B cell (primary cell): Measurements from ENCODE around the gene PLPPR1. TPM values are rescaled to one million over a fixed set of nuclear protein-coding genes. Genes with fewer than 3 reads are reported as not detected.

ENCODE experiments used
- ATAC-seq: fragments of 200-7000 bp; cut with Tn5 transposase; one replicate; pipeline ENCODE4 v1.10.0; 2021; ENCODE audit warnings: low read depth, mild to moderate bottlenecking, moderate number of reproducible peaks, moderate library complexity
- CTCF ChIA-PET: fragments of 350-600 bp; sonication (Branson Sonifier 250); formaldehyde crosslinking; loops from one replicate; lab custom pipeline; 2021; ENCODE audit warnings: antibody characterized with exemption, inconsistent platforms; lab: Charles Lee
- POLR2A ChIA-PET: fragments of 350-600 bp; sonication (Branson Sonifier 250); formaldehyde crosslinking; loops from one replicate; lab custom pipeline; 2021; ENCODE audit warnings: antibody characterized with exemption; lab: Charles Lee
- DNase-seq: peaks from one replicate; pipeline ENCODE4 v3.0.0; 2013
- H2AFZ ChIP-seq: 2 replicates; pipeline ENCODE4 v1.6.1; 2012; ENCODE audit warnings: mild to moderate bottlenecking, low read depth, low read length; ENCODE audit not compliant: insufficient read depth, poor library complexity, severe bottlenecking
- H3K27ac ChIP-seq, 2 donors: 1 replicate in 1 of 2; 2 replicates in 1 of 2; pipeline ENCODE4 v1.5.1; 2012 to 2013; ENCODE audit warnings: low read length in 2 of 2, mild to moderate bottlenecking in 2 of 2, moderate library complexity in 1 of 2
- H3K27me3 ChIP-seq, 4 experiments: fragments of 200-600 bp in 1 of 4; sonication (generic) in 1 of 4; replicated peaks in 1 of 4; 1 replicate in 2 of 4; 2 replicates in 2 of 4; pipeline versions ENCODE4 v1.6.1 to v1.7.0; 2013 to 2016; ENCODE audit warnings: low read length in 3 of 4, mild to moderate bottlenecking in 2 of 4, mixed read lengths in 1 of 4, moderate library complexity in 1 of 4; ENCODE audit not compliant: insufficient read depth in 4 of 4, control insufficient read depth in 3 of 4; ENCODE audit errors: control extremely low read depth in 1 of 4
- H3K36me3 ChIP-seq, 2 experiments: replicated peaks in 1 of 2; 1 replicate in 1 of 2; 2 replicates in 1 of 2; pipeline versions ENCODE4 v1.6.1 to v1.7.1; 2013; ENCODE audit warnings: low read length in 1 of 2; ENCODE audit not compliant: insufficient read depth in 2 of 2, control insufficient read depth in 1 of 2; ENCODE audit errors: control extremely low read depth in 1 of 2, extremely low read depth in 1 of 2
- H3K4me1 ChIP-seq, 2 donors: fragments of 200-600 bp in 1 of 2; sonication (generic) in 1 of 2; 1 replicate in 1 of 2; 2 replicates in 1 of 2; pipeline versions ENCODE4 v1.5.1 to v1.6.1; 2013 to 2017; ENCODE audit warnings: low read length in 2 of 2; ENCODE audit not compliant: control insufficient read depth in 2 of 2, insufficient read depth in 2 of 2
- H3K4me2 ChIP-seq: replicated peaks from 2 replicates; pipeline ENCODE3; 2012; ENCODE audit warnings: mild to moderate bottlenecking, low read depth, low read length; ENCODE audit not compliant: poor library complexity, severe bottlenecking
- H3K4me3 ChIP-seq, 5 experiments: fragments of 200-600 bp in 1 of 5; sonication (generic) in 1 of 5; 1 replicate in 3 of 5; 2 replicates in 2 of 5; pipeline versions ENCODE4 v1.5.1 to v1.7.0; 2011 to 2016; ENCODE audit warnings: low read length in 4 of 5, mild to moderate bottlenecking in 4 of 5, low read depth in 2 of 5, control low read depth in 1 of 5, moderate library complexity in 1 of 5; ENCODE audit not compliant: insufficient read depth in 1 of 5; ENCODE audit errors: control extremely low read depth in 1 of 5, extremely low read depth in 1 of 5
- H3K79me2 ChIP-seq: fragments of 200-600 bp; sonication (generic); one replicate; pipeline ENCODE4 v1.6.0; 2016; ENCODE audit warnings: low read length; ENCODE audit not compliant: control insufficient read depth, insufficient read depth
- H3K9ac ChIP-seq: fragments of 200-600 bp; sonication (generic); 2 replicates; pipeline ENCODE4 v1.6.1; 2017; ENCODE audit warnings: mild to moderate bottlenecking, low read length, moderate library complexity
- H3K9me3 ChIP-seq, 3 donors: one replicate each; pipeline versions ENCODE4 v1.6.1 to v1.7.1; 2013; ENCODE audit warnings: low read length in 2 of 3; ENCODE audit not compliant: control insufficient read depth in 2 of 3, insufficient read depth in 1 of 3; ENCODE audit errors: control extremely low read depth in 1 of 3
- H4K20me1 ChIP-seq: 2 replicates; pipeline ENCODE4 v1.6.0; 2012; ENCODE audit warnings: mild to moderate bottlenecking, low read length; ENCODE audit not compliant: insufficient read depth, control insufficient read depth, poor library complexity, severe bottlenecking
- H3K27ac Mint-ChIP-seq: one replicate; pipeline ENCODE4 v1.8.0; 2021; ENCODE audit warnings: mixed read lengths
- H3K27me3 Mint-ChIP-seq: one replicate; pipeline ENCODE4 v1.8.0; 2021; ENCODE audit warnings: mixed read lengths
- H3K4me1 Mint-ChIP-seq: one replicate; pipeline ENCODE4 v1.8.0; 2021; ENCODE audit warnings: mixed read lengths
- H3K4me3 Mint-ChIP-seq: one replicate; pipeline ENCODE4 v1.8.0; 2021; ENCODE audit warnings: mixed read lengths
- H3K9me3 Mint-ChIP-seq: one replicate; pipeline ENCODE4 v1.8.0; 2022; ENCODE audit warnings: mixed read lengths; ENCODE audit not compliant: insufficient read depth
- EZH2 ChIP-seq: IDR thresholded peaks from 2 replicates; pipeline ENCODE4 v1.6.1; 2012; ENCODE audit warnings: borderline replicate concordance, low read depth, mild to moderate bottlenecking, moderate library complexity, low read length; ENCODE audit not compliant: insufficient read depth, poor library complexity, severe bottlenecking
- WGBS: methylation state at CpG from one replicate; pipeline ENCODE4 v1.1.5; 2013; ENCODE audit warnings: missing lambda C conversion rate; ENCODE audit not compliant: insufficient coverage; 5-methylcytosine and 5-hydroxymethylcytosine counted together
- intact Hi-C: fragments of 100-400 bp; cut with micrococcal nuclease; formaldehyde crosslinking; loops from one replicate; pipeline ENCODE4 v1.10.0; 2022
- polyA plus RNA-seq: library from polyadenylated mRNA; depleted of rRNA; stranded (reverse); fragments of >200 nt; gene quantifications from 2 replicates; pipeline ENCODE4 v1.2.3, GENCODE V29; 2012
- total RNA-seq, 2 donors: library from RNA; stranded (reverse); fragments of 120-200 nt in 1 of 2; gene quantifications; 1 replicate in 1 of 2; 2 replicates in 1 of 2; pipeline versions ENCODE4 v1.2.3 to v1.2.4, GENCODE V29; 2013 to 2022
- TF ChIP-seq, protein P1 (sequence below): fragments of 200-600 bp; IDR thresholded peaks from one replicate; pipeline ENCODE4 v1.8.0; 2022; ENCODE audit warnings: antibody characterized with exemption, mild to moderate bottlenecking

PLPPR1 gene
- total and polyA plus RNA-seq, 2 donors (not counting 1 experiment from before 2014, with no cell fraction given) = not detected

- POLR2A ChIA-PET = no interaction called here
- H3K36me3 ChIP-seq = no peaks in the 10 kb centered on the region
- peaks cover 2% of the 10 kb centered on the region for H3K9me3 Mint-ChIP-seq
- H3K27ac ChIP-seq = no peak overlapping the region
- no peak overlapping the region for H3K27ac Mint-ChIP-seq
- no peaks in the 10 kb centered on the region for H3K9me3 ChIP-seq
- no peaks in the 10 kb centered on the region for H3K27me3 ChIP-seq
- no peaks in the 10 kb centered on the region for H4K20me1 ChIP-seq
- no peaks in the 10 kb centered on the region for H3K27me3 Mint-ChIP-seq
- no peaks in the 10 kb centered on the region for H3K4me1 ChIP-seq
- no peak overlapping the region for H3K4me3 Mint-ChIP-seq
- no peak overlapping the region for H3K9ac ChIP-seq
- no peak for DNase-seq
- no peak overlapping the region for H3K4me2 ChIP-seq
- no peak for TF ChIP-seq EZH2
- TF ChIP-seq, protein P1, sequence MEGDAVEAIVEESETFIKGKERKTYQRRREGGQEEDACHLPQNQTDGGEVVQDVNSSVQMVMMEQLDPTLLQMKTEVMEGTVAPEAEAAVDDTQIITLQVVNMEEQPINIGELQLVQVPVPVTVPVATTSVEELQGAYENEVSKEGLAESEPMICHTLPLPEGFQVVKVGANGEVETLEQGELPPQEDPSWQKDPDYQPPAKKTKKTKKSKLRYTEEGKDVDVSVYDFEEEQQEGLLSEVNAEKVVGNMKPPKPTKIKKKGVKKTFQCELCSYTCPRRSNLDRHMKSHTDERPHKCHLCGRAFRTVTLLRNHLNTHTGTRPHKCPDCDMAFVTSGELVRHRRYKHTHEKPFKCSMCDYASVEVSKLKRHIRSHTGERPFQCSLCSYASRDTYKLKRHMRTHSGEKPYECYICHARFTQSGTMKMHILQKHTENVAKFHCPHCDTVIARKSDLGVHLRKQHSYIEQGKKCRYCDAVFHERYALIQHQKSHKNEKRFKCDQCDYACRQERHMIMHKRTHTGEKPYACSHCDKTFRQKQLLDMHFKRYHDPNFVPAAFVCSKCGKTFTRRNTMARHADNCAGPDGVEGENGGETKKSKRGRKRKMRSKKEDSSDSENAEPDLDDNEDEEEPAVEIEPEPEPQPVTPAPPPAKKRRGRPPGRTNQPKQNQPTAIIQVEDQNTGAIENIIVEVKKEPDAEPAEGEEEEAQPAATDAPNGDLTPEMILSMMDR = no peak
- no CpG with 5 or more reads among the region's 1 CpG for WGBS
- H3K79me2 ChIP-seq = no peaks in the 10 kb centered on the region
- H3K4me1 Mint-ChIP-seq = no peaks in the 10 kb centered on the region
- H2AFZ ChIP-seq = no peak overlapping the region
- CTCF ChIA-PET = no interaction called here
- intact Hi-C loops = no loop called here
- ATAC-seq = no peak
- H3K4me3 ChIP-seq = no peak overlapping the region
Measured at GRCh38 chr9:101068696-101069095, 40.2 kb downstream of the PLPPR1 start.

DNA sequence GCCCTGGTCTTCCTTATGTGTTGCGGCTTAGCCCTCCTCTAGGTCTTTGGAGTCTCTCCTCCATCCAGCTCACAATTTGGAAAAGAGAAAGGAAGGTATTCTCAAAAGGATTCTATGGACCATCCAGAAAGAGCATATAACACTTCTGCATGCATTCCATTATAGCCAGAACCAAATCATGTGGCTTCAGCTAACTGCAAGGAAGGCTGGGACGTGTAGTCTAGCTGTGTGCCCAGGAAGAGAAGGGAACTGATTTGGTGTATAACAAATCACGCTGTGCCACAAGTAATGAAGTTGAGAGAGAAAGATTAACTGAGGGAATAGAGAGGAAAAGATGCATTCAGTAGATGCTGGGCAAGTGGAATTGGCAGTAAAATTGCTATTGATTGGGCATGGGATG, 43.7 kb downstream of the PLPPR1 start:
- Histone ChIP-seq H3K27ac (no peak overlapping the region), H3K79me2 (no peaks in the 10 kb centered on the region), H3K4me2 (no peak overlapping the region), H3K27me3 (no peaks in the 10 kb centered on the region), H3K36me3 (no peaks in the 10 kb centered on the region), H2AFZ (no peak overlapping the region), H4K20me1 (no peaks in the 10 kb centered on the region), H3K9ac (no peak overlapping the region), H3K4me3 (no peak overlapping the region), H3K9me3 (no peaks in the 10 kb centered on the region), H3K4me1 (no peaks in the 10 kb centered on the region)
- CTCF ChIA-PET = no interaction called here
- POLR2A ChIA-PET = no interaction called here
- intact Hi-C loops = no loop called here
- Mint-ChIP-seq H3K4me3 (no peak overlapping the region), H3K9me3 (peaks cover 2% of the 10 kb centered on the region), H3K27ac (no peak overlapping the region), H3K4me1 (no peaks in the 10 kb centered on the region), H3K27me3 (no peaks in the 10 kb centered on the region)
- DNase-seq (no peak), ATAC-seq (no peak)
- no peak for TF ChIP-seq EZH2
- TF ChIP-seq, protein P1 = no peak
- 79% methylated on average over 2 of the region's 3 CpGs for WGBS
